AG10803 (cell line): ENCODE results near the gene ATG7.

ENCODE experiments used
- DNase-seq: peaks from one replicate; pipeline ENCODE4 v3.0.0; 2010; ENCODE audit warnings: low read depth
- H3K4me3 ChIP-seq: 2 replicates; pipeline ENCODE4 v1.5.1; 2011; ENCODE audit warnings: mild to moderate bottlenecking, low read length, control low read depth
- CTCF ChIP-seq: conservative IDR thresholded peaks from 2 replicates; pipeline ENCODE4 v1.5.1; 2011; ENCODE audit warnings: mild to moderate bottlenecking, low read length, control low read depth, inconsistent platforms

The ATG7 gene

DNA sequence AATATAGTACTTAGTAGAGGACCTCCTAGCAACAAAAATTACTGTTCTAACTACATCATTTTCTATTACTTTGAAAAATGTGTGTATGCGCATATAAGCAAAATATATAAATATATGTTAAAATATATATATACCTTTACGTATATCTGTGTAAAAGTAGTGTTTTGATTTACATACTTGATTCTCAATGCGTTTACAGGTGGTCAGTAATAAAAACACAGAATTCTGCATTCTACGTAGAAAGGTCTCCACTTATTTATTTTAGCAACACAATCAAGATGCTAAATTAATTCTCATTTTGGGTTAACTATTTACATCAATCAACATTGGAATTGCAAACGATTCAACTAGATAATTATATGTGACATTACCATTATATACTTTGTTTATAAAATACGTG lies 158.0 kb downstream of the ATG7 start:
- DNase-seq, result no peak
- TF ChIP-seq CTCF, result no peak

DNA sequence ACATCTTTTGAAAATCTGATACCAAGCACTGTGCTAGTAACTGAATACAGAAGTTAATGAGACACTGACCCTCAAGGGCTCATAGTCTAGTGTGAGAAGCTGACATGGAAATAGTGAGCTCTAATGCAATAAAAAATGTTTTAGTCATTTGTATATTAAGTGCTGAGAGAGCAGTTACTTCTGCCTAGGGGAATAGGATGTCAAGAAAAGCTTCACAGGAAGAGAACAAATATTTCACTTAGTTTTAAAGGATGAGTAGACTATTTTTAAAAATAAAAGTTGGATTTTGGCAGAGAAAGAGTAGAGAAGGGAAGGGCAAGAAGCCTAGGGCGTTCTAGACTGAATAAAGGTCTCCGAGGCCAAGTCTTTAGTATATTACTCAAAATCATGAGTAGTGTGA lies 158.4 kb downstream of the ATG7 start:
- DNase-seq, result no peak
- no peak overlapping the region for H3K4me3 ChIP-seq
- TF ChIP-seq CTCF, result no peak

More for the DNA sequence above, 158.0 kb downstream of the ATG7 start:
- H3K4me3 ChIP-seq, result no peak overlapping the region

GRCh38 chr3:11431319-11431718 lies 159.1 kb downstream of the ATG7 start:
- DNase-seq, result no peak
- no peak for TF ChIP-seq CTCF
- H3K4me3 ChIP-seq, result no peak overlapping the region

- no peak for TF ChIP-seq CTCF
- H3K4me3 ChIP-seq, result no peak overlapping the region
- DNase-seq, result peak; percentile 94
These were observed 161.9 kb downstream of the ATG7 start for GRCh38 chr3:11434017-11434526.

- H3K4me3 ChIP-seq, result no peak overlapping the region
- TF ChIP-seq CTCF, result no peak
- DNase-seq, result no peak
These were observed 162.4 kb downstream of the ATG7 start for GRCh38 chr3:11434563-11435096.

DNA sequence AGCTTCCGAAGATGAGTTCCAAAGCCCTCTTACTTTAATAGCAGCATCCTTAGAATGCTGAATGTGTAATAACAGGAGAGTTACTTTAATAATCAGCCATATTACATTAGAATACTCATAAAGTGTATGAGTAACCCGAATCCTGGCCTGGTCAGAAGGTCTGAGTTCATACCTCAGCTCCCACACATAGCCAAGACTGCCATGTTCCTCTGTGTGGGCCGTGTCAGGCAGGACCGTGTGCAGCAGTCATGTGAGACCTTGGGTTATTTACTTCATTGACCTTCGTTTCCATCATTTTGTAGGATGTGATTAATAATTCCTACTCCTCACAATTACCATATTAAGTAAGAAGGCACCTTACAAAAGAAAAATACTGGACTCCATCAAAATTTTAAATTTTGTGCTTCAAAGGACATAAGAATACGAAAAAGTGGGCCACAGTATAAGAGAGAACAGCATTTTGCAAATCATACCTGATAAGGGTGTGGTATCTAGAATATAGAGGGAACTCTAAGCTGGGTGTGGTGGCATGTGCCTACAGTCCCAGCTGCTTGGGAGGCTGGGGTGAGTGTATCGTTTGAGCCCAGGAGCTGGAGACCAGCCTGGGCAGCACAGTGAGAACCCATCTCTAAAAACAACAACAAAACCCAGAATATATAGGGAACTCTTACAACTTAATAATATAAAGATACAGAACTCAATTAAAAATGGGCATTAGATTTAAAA lies 163.4 kb downstream of the ATG7 start:
- no peak overlapping the region for H3K4me3 ChIP-seq
- no peak for DNase-seq
- TF ChIP-seq CTCF, result no peak

- H3K4me3 ChIP-seq, result no peak overlapping the region
- no peak for TF ChIP-seq CTCF
- DNase-seq, result no peak
These were observed 164.6 kb downstream of the ATG7 start for GRCh38 chr3:11436775-11437174.
